ENCODE measurements around the gene CD55. TPM values are rescaled to one million over a fixed set of nuclear protein-coding genes. Genes with fewer than 3 reads are reported as not detected.

CD55 gene
- total RNA-seq, 2 donors from 2014 or later: 19.5 to 26.1 TPM

DNA sequence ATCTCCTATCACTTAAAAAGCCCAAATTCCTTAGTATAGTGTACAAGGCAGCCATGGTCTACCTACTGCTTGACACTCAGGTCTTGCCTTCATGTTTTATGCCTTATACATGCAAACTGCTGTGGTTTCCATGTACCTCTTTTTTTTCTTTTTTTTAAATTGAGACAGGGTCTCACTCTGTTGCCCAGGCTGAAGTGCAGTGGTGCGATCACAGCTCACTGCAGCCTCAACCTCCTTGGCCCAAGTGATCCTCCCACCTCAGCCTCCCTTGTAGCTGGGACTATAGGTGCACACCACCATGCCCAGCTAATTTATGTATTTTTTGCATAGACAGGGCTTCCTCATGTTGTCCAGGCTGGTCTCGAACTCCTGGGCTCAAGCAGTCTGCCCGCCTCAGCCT lies 8.0 kb downstream of the CD55 start:
- TF ChIP-seq, protein P1, sequence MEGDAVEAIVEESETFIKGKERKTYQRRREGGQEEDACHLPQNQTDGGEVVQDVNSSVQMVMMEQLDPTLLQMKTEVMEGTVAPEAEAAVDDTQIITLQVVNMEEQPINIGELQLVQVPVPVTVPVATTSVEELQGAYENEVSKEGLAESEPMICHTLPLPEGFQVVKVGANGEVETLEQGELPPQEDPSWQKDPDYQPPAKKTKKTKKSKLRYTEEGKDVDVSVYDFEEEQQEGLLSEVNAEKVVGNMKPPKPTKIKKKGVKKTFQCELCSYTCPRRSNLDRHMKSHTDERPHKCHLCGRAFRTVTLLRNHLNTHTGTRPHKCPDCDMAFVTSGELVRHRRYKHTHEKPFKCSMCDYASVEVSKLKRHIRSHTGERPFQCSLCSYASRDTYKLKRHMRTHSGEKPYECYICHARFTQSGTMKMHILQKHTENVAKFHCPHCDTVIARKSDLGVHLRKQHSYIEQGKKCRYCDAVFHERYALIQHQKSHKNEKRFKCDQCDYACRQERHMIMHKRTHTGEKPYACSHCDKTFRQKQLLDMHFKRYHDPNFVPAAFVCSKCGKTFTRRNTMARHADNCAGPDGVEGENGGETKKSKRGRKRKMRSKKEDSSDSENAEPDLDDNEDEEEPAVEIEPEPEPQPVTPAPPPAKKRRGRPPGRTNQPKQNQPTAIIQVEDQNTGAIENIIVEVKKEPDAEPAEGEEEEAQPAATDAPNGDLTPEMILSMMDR (conservative IDR thresholded peaks at IDR 0.05): no peak
- no peak overlapping the region for H3K4me3 Mint-ChIP-seq
- H3K27me3 Mint-ChIP-seq (ENCODE audit: insufficient read depth): no peaks in the 10 kb centered on the region
- H3K9ac ChIP-seq (ENCODE audit: extremely low read depth, low read length, poor library complexity, severe bottlenecking): no peak overlapping the region
- no peaks in the 10 kb centered on the region for H3K9me3 Mint-ChIP-seq
- WGBS, 2 experiments (ENCODE audit: insufficient coverage in 1 of 2, insufficient read length in 1 of 2): 95% methylated on average over 3 of the region's 3 CpGs
- H3K27ac Mint-ChIP-seq: no peak overlapping the region
- H3K4me3 ChIP-seq (ENCODE audit: low read length): no peak overlapping the region
- H3K9me3 ChIP-seq (ENCODE audit: control insufficient read depth, low read length): peaks cover 7% of the 10 kb centered on the region
- H3K36me3 ChIP-seq (ENCODE audit: control insufficient read depth, insufficient read depth, low read length): peaks cover 3% of the 10 kb centered on the region
- DNase-seq: no peak
- no peak overlapping the region for H3K27ac ChIP-seq (ENCODE audit: low read depth, low read length)
- H3K27me3 ChIP-seq (ENCODE audit: control insufficient read depth, insufficient read depth, low read length, poor library complexity, severe bottlenecking): no peaks in the 10 kb centered on the region
- no peaks in the 10 kb centered on the region for H3K4me1 ChIP-seq (ENCODE audit: control insufficient read depth, insufficient read depth, low read length)
- peaks cover 19% of the 10 kb centered on the region for H3K4me1 Mint-ChIP-seq
- peaks cover 42% of the 10 kb centered on the region for H3K36me3 Mint-ChIP-seq (ENCODE audit: low read depth)

DNA sequence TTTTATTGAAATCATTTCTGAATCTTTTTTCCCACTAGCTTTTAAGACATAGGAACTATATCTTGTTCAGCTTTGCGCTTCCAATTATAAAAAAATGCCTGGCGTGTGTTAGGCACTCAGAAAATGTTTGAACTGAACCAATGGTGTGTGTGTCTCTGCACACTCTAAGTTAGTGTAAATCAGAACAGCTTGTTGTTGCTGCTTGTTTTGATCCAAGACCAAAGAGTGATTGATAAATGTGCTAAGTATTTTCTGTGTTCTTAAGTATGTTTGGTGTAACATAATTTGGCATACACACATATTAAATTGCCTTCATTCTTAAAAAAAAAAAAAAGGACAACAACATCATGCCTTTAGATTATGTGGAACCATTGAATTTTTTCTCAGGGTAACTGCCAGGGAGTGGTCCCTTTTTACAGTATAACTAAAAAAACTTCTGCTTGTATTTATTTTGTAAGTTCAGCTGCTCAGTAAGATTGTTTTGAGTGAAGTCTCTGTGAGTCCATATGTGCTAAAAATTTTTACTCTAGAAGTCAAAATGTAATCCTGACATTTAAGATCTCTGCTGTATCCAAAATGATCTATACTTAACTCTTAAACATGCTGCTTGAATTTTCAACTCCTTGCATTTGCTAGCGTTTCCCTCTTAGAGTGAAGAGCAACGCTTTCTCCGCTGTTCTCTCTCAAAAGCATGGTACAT lies 8.7 kb downstream of the CD55 start:
- Histone ChIP-seq H3K27me3 (ENCODE audit: control insufficient read depth, insufficient read depth, low read length, poor library complexity, severe bottlenecking) (no peaks in the 10 kb centered on the region), H3K9me3 (ENCODE audit: control insufficient read depth, low read length) (peaks cover 8% of the 10 kb centered on the region), H3K9ac (ENCODE audit: extremely low read depth, low read length, poor library complexity, severe bottlenecking) (no peak overlapping the region), H3K4me1 (ENCODE audit: control insufficient read depth, insufficient read depth, low read length) (no peaks in the 10 kb centered on the region), H3K4me3 (ENCODE audit: low read length) (no peak overlapping the region), H3K27ac (ENCODE audit: low read depth, low read length) (no peak overlapping the region), H3K36me3 (ENCODE audit: control insufficient read depth, insufficient read depth, low read length) (peaks cover 3% of the 10 kb centered on the region)
- Mint-ChIP-seq H3K27me3 (ENCODE audit: insufficient read depth) (no peaks in the 10 kb centered on the region), H3K9me3 (no peaks in the 10 kb centered on the region), H3K4me3 (no peak overlapping the region), H3K36me3 (ENCODE audit: low read depth) (peaks cover 43% of the 10 kb centered on the region), H3K27ac (no peak overlapping the region), H3K4me1 (peaks cover 19% of the 10 kb centered on the region)
- no peak for DNase-seq
- WGBS, 2 experiments (ENCODE audit: insufficient coverage in 1 of 2, insufficient read length in 1 of 2): 77 to 86% methylated on average over 5 of the region's 5 CpGs
- TF ChIP-seq, protein P1 (conservative IDR thresholded peaks at IDR 0.05): no peak

DNA sequence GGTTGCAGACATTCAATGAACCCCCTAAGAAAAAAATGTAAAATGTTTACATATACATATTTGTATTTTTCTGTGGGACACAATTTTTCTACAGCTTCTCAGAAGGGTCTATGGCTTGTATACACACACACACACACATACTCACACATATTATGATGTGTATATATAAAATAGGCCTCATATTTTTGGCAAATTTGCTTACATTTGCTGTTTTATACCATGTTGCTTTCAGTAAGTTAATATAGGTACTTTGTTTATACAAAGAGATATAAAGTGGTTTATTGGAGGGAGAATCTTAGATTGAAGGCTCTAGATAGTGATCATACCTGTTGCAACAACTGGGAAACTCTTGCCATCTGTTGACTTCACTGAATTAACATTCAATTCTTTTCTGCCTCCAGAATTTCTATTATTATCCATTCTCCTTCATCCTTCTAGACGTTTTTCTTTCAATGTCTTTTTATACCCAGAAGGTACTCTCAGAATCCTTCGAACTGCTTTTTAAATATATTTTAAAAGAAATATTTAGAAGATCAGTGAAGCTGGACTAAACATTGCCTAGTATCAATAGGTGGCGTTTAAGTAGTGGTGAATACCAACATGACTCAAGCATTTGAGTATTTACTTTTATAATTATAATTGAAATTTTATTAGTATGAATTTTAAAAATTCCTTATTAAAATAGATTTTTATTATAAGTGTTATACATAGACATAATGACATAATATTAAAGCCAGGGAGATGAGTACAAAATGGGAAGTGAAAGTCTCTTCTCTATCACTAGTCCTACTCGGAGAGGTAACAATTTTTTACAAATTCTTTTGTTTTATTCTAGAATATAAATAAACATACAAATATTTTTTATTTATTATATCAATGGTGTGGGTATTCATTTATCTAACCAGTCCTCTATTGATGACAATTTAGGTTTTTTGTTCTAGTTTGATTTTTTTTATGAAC lies 10.2 kb downstream of the CD55 start:
- H3K36me3 ChIP-seq (ENCODE audit: control insufficient read depth, insufficient read depth, low read length): no peaks in the 10 kb centered on the region
- 93% methylated on average over 1 of the region's 4 CpGs; no CpG with 5 or more reads in 1 of the 2 experiments for WGBS, 2 experiments (ENCODE audit: insufficient coverage in 1 of 2, insufficient read length in 1 of 2)
- H3K9me3 Mint-ChIP-seq: no peaks in the 10 kb centered on the region
- no peak overlapping the region for H3K9ac ChIP-seq (ENCODE audit: extremely low read depth, low read length, poor library complexity, severe bottlenecking)
- H3K27me3 ChIP-seq (ENCODE audit: control insufficient read depth, insufficient read depth, low read length, poor library complexity, severe bottlenecking): no peaks in the 10 kb centered on the region
- peaks cover 16% of the 10 kb centered on the region for H3K4me1 Mint-ChIP-seq
- H3K4me1 ChIP-seq (ENCODE audit: control insufficient read depth, insufficient read depth, low read length): no peaks in the 10 kb centered on the region
- no peak overlapping the region for H3K27ac Mint-ChIP-seq
- H3K27me3 Mint-ChIP-seq (ENCODE audit: insufficient read depth): no peaks in the 10 kb centered on the region
- DNase-seq: no peak
- peaks cover 45% of the 10 kb centered on the region for H3K36me3 Mint-ChIP-seq (ENCODE audit: low read depth)
- H3K9me3 ChIP-seq (ENCODE audit: control insufficient read depth, low read length): peaks cover 8% of the 10 kb centered on the region
- H3K27ac ChIP-seq (ENCODE audit: low read depth, low read length): no peak overlapping the region
- H3K4me3 ChIP-seq (ENCODE audit: low read length): no peak overlapping the region
- H3K4me3 Mint-ChIP-seq: no peak overlapping the region
- TF ChIP-seq, protein P1 (conservative IDR thresholded peaks at IDR 0.05): no peak
